Endothelial cell of umbilical vein (primary cell): ENCODE results near the gene AUH.

Experiments
- CTCF ChIP-seq, 2 donors: IDR thresholded peaks; 1 replicate in 1 of 2; 2 replicates in 1 of 2; pipeline ENCODE4 v1.5.1; 2011; ENCODE audit warnings: low read length in 2 of 2, mild to moderate bottlenecking in 2 of 2, moderate library complexity in 2 of 2, control low read depth in 1 of 2, inconsistent platforms in 1 of 2, low read depth in 1 of 2; ENCODE audit not compliant: insufficient read depth in 1 of 2; ENCODE audit errors: extremely low read depth in 1 of 2
- EZH2 ChIP-seq: IDR thresholded peaks from 2 replicates; pipeline ENCODE4 v1.6.1; 2012; ENCODE audit warnings: borderline replicate concordance, low read depth, mild to moderate bottlenecking, moderate library complexity, low read length, inconsistent platforms; ENCODE audit not compliant: severe bottlenecking

- no peak for TF ChIP-seq EZH2
- TF ChIP-seq CTCF (IDR thresholded peaks at IDR 0.05; ENCODE audit: extremely low read depth in 1 of 2, insufficient read depth in 1 of 2, low read depth in 1 of 2, low read length in 2 of 2) = no peak
These were observed 165.4 kb downstream of the AUH start for GRCh38 chr9:91196103-91196950.
